HepG2 (cell line): ENCODE results near the gene ARHGDIG. TPM values are rescaled to one million over a fixed set of nuclear protein-coding genes. Genes with fewer than 3 reads are reported as not detected.

Experiments used
- CTCF ChIP-seq: sonication (generic); formaldehyde crosslinking; IDR thresholded peaks from 2 replicates; pipeline ENCODE4 v1.5.0; 2020; ENCODE audit warnings: mild to moderate bottlenecking, missing genetic modification reagents, moderate library complexity
- GABPB1 ChIP-seq: IDR thresholded peaks from 2 replicates; pipeline ENCODE4 v1.6.1; 2016; ENCODE audit warnings: mild to moderate bottlenecking, missing genetic modification reagents, moderate library complexity, missing compliant biosample characterization
- KDM2A ChIP-seq: sonication (generic); formaldehyde crosslinking; IDR thresholded peaks from 2 replicates; pipeline ENCODE4 v1.4.0; 2020; ENCODE audit warnings: low read depth, missing genetic modification reagents, borderline replicate concordance
- KDM5B ChIP-seq: sonication (generic); formaldehyde crosslinking; IDR thresholded peaks from 2 replicates; pipeline ENCODE4 v1.4.0; 2020; ENCODE audit warnings: missing genetic modification reagents, mild to moderate bottlenecking, borderline replicate concordance
- MTF2 ChIP-seq: sonication (generic); formaldehyde crosslinking; IDR thresholded peaks from 2 replicates; pipeline ENCODE4 v1.5.0; 2020; ENCODE audit warnings: missing genetic modification reagents, borderline replicate concordance
- SMC3 ChIP-seq: IDR thresholded peaks from 2 replicates; pipeline ENCODE4 v1.6.1; 2011; ENCODE audit warnings: low read length, improper control_type of control experiment
- ZBTB38 ChIP-seq: sonication (generic); formaldehyde crosslinking; IDR thresholded peaks from 2 replicates; pipeline ENCODE4 v1.5.1; 2020; ENCODE audit warnings: mild to moderate bottlenecking, missing genetic modification reagents
- ZNF563 ChIP-seq: sonication (generic); formaldehyde crosslinking; IDR thresholded peaks from 2 replicates; pipeline ENCODE4 v1.8.0; 2022; ENCODE audit warnings: mild to moderate bottlenecking, moderate library complexity, missing genetic modification reagents
- ZNF644 ChIP-seq: IDR thresholded peaks from 2 replicates; pipeline ENCODE4 v1.6.1; 2016; ENCODE audit warnings: low read depth
- ZNF678 ChIP-seq: sonication (generic); formaldehyde crosslinking; IDR thresholded peaks from 2 replicates; pipeline ENCODE4 v1.4.0; 2020; ENCODE audit warnings: mild to moderate bottlenecking, missing genetic modification reagents
- ZNF740 ChIP-seq: sonication (generic); formaldehyde crosslinking; IDR thresholded peaks from 2 replicates; pipeline ENCODE4 v1.4.0; 2020; ENCODE audit warnings: missing genetic modification reagents
- ZNF790 ChIP-seq: sonication (generic); formaldehyde crosslinking; IDR thresholded peaks from 2 replicates; pipeline ENCODE4 v1.8.0; 2022; ENCODE audit warnings: missing genetic modification reagents, mild to moderate bottlenecking, borderline replicate concordance
- ZSCAN21 ChIP-seq: sonication (generic); formaldehyde crosslinking; IDR thresholded peaks from 2 replicates; pipeline ENCODE4 v1.8.0; 2022; ENCODE audit warnings: mild to moderate bottlenecking, missing genetic modification reagents, moderate library complexity, borderline replicate concordance
- polyA plus RNA-seq, 8 experiments: library from polyadenylated mRNA; depleted of rRNA in 3 of 8; stranded (reverse) in 7 of 8; unstranded in 1 of 8; fragments of >200 nt; fragmentation: Illumina TruSeq in 4 of 8; extraction: Trizol in 4 of 8; gene quantifications; 2 replicates each; pipeline versions ENCODE4 v1.2.1 to v1.2.3, GENCODE V29; 2011 to 2016; ENCODE audit warnings: low read depth in 4 of 8, missing spikeins in 1 of 8, mixed read lengths in 1 of 8; ENCODE audit not compliant: insufficient read depth in 1 of 8
- total RNA-seq, 5 experiments: library from RNA; depleted of rRNA; stranded (reverse); fragments of >200 nt; fragmentation: Illumina TruSeq; extraction: Trizol; gene quantifications; 2 replicates each; pipeline ENCODE4 v1.2.3, GENCODE V29; 2016; ENCODE audit warnings: low read depth in 1 of 5
- TF ChIP-seq, protein P1 (sequence below): sonication (generic); formaldehyde crosslinking; IDR thresholded peaks from 2 replicates; pipeline ENCODE4 v1.9.0; 2022; ENCODE audit warnings: missing genetic modification reagents, mild to moderate bottlenecking, borderline replicate concordance

The ARHGDIG gene
- total and polyA plus RNA-seq, 2 of the 13 experiments (the other 11 are each of a cell fraction or from before 2014, with no cell fraction given) = 0.24 to 0.48 TPM

- peak; percentile 14; the same call in 1 of the 2 replicates for TF ChIP-seq SMC3
- TF ChIP-seq ZNF678 (CRISPR knock-in tag) = no peak
- peak; percentile 65; the same call in 1 of the 2 replicates for TF ChIP-seq MTF2 (CRISPR knock-in tag)
- TF ChIP-seq, protein P1, sequence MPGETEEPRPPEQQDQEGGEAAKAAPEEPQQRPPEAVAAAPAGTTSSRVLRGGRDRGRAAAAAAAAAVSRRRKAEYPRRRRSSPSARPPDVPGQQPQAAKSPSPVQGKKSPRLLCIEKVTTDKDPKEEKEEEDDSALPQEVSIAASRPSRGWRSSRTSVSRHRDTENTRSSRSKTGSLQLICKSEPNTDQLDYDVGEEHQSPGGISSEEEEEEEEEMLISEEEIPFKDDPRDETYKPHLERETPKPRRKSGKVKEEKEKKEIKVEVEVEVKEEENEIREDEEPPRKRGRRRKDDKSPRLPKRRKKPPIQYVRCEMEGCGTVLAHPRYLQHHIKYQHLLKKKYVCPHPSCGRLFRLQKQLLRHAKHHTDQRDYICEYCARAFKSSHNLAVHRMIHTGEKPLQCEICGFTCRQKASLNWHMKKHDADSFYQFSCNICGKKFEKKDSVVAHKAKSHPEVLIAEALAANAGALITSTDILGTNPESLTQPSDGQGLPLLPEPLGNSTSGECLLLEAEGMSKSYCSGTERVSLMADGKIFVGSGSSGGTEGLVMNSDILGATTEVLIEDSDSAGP (CRISPR knock-in tag) = peak; percentile 49; the same call in 1 of the 2 replicates
- 0 out of 2 replicates have a peak, but pooled peaks have one; percentile 51 for TF ChIP-seq ZBTB38 (CRISPR knock-in tag)
- TF ChIP-seq GABPB1 (CRISPR knock-in tag) = peak; percentile 24; the same call in 1 of the 2 replicates
- TF ChIP-seq ZNF790 (CRISPR knock-in tag) = no peak
- peak; percentile 78 for TF ChIP-seq CTCF
- TF ChIP-seq ZSCAN21 (CRISPR knock-in tag) = peak; percentile 44; the same call in 1 of the 2 replicates
- TF ChIP-seq ZNF740 (CRISPR knock-in tag) = no peak
- peak; percentile 34; the same call in 1 of the 2 replicates for TF ChIP-seq KDM2A (CRISPR knock-in tag)
- no peak for TF ChIP-seq ZNF644
- no peak for TF ChIP-seq ZNF563
- TF ChIP-seq KDM5B (CRISPR knock-in tag) = peak; percentile 18; the same call in 1 of the 2 replicates
- TF ChIP-seq, all 625 proteins: peak for 29
Observed at GRCh38 chr16:272633-273546, 7.5 kb upstream of the ARHGDIG start (continued).
